ENCODE results near the gene PLA2G2C. TPM values are rescaled to one million over a fixed set of nuclear protein-coding genes. Genes with fewer than 3 reads are reported as not detected.
"Not testable (repeated sequence)": the region's sequence is repeated elsewhere in the genome, so short reads cannot be mapped to it uniquely, and the experiment has no call there.

The PLA2G2C gene
- total RNA-seq, 1 donor: not detected

DNA sequence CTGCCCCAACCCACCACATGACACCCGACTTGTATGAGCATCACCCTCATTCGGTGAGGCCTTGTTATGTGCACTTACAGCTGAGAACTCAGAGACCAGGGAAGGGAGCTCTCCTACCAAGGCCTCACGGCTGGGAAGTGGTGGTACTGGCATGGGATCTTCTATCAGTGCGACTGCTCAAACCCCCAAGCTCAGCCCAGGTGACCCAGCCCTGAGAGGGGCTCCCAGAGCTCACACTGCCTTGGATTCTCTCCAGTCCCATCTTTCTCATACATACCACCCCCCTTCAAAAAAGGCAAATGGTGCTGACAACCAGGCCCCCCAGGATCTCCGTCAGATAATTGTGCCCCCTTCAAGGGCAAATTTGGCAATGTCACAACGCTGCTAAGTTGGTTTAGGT, 48.0 kb downstream of the PLA2G2C start:
- H3K4me3 ChIP-seq (ENCODE audit: low read depth, low read length): no peak overlapping the region
- TF ChIP-seq, protein P1, sequence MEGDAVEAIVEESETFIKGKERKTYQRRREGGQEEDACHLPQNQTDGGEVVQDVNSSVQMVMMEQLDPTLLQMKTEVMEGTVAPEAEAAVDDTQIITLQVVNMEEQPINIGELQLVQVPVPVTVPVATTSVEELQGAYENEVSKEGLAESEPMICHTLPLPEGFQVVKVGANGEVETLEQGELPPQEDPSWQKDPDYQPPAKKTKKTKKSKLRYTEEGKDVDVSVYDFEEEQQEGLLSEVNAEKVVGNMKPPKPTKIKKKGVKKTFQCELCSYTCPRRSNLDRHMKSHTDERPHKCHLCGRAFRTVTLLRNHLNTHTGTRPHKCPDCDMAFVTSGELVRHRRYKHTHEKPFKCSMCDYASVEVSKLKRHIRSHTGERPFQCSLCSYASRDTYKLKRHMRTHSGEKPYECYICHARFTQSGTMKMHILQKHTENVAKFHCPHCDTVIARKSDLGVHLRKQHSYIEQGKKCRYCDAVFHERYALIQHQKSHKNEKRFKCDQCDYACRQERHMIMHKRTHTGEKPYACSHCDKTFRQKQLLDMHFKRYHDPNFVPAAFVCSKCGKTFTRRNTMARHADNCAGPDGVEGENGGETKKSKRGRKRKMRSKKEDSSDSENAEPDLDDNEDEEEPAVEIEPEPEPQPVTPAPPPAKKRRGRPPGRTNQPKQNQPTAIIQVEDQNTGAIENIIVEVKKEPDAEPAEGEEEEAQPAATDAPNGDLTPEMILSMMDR (IDR thresholded peaks at IDR 0.05; ENCODE audit: insufficient read depth, low read length): no peak
- DNase-seq (ENCODE audit: low read depth): no peak

DNA sequence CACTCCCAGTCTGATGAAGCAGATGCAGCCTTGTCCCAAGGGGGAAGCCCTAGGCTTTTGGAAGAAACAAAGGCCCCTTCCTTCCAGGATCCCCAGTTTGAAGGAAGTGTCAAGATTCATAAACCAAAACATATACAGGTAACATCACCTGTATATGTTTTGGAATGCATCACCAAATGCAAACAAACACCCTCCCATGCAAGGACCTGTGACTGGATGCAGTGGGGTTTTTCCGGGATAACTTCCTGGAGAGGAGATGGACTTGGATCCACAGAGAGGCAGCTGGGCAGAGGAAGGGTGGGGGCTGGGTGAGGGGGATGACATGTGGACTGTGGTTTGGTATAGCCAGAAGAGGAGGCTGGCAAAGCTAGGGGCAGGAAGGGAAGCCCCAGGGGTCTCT, 48.7 kb downstream of the PLA2G2C start:
- TF ChIP-seq, protein P1 (IDR thresholded peaks at IDR 0.05; ENCODE audit: insufficient read depth, low read length): no peak

DNA sequence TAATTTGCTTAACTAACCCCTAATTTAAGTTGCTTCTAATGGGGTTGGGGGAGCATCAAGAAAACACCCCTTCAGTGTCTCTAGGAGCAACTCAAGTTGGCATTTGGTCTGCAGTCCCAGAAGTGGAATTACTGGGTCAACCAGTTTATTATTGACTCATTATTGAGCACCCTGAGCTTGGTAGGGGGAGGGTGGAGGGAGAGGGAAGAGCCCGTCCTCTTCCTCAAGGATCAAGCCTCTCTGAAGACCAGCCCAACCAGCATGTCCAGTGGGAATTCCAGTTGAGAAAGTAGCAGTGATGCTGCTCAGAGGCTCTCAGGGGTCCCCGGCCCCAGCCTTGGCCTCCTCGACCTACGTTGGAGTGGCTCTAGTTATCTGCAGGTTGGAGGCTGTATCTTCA, 49.3 kb downstream of the PLA2G2C start:
- TF ChIP-seq, protein P1 (IDR thresholded peaks at IDR 0.05; ENCODE audit: insufficient read depth, low read length): no peak
- no peak overlapping the region for H3K4me3 ChIP-seq (ENCODE audit: low read depth, low read length)
- no peak for DNase-seq (ENCODE audit: low read depth)

More for the DNA sequence above, 48.7 kb downstream of the PLA2G2C start:
- H3K4me3 ChIP-seq (ENCODE audit: low read depth, low read length): no peak overlapping the region
- DNase-seq (ENCODE audit: low read depth): no peak

DNA sequence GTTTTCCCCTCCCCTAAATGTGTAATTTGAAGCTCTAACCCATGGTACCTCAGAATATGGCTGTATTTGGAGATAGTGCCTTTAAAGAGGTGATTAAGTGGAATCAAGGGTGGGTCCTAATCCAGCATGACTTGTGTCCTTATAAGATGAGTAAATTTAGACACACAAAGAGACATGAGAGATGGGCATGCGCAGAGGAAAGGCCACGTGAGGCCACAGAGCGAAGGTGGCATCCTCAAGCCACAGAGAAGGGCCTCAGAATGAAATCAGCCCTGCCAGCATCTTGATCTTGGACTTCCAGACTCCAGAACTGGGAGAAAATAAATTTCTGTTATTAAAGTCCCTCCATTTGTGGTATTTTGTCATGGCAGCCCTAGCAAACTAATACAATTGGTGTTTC, 50.1 kb downstream of the PLA2G2C start:
- DNase-seq (ENCODE audit: low read depth): no peak
- no peak overlapping the region for H3K4me3 ChIP-seq (ENCODE audit: low read depth, low read length)
- TF ChIP-seq, protein P1 (IDR thresholded peaks at IDR 0.05; ENCODE audit: insufficient read depth, low read length): no peak

GRCh38 chr1:20134995-20135394, 51.3 kb downstream of the PLA2G2C start:
- TF ChIP-seq, protein P1 (IDR thresholded peaks at IDR 0.05; ENCODE audit: insufficient read depth, low read length): no peak
- H3K4me3 ChIP-seq (ENCODE audit: low read depth, low read length): no peak overlapping the region
- no peak for DNase-seq (ENCODE audit: low read depth)

GRCh38 chr1:20130518-20130917, 55.8 kb downstream of the PLA2G2C start:
- DNase-seq (ENCODE audit: low read depth): not testable (repeated sequence)

GRCh38 chr1:20126806-20127440, 59.4 kb downstream of the PLA2G2C start:
- TF ChIP-seq, protein P1 (IDR thresholded peaks at IDR 0.05; ENCODE audit: insufficient read depth, low read length): no peak
- no peak overlapping the region for H3K4me3 ChIP-seq (ENCODE audit: low read depth, low read length)
- no peak for DNase-seq (ENCODE audit: low read depth)

More at GRCh38 chr1:20130518-20130917, 55.8 kb downstream of the PLA2G2C start:
- not testable (repeated sequence) for H3K4me3 ChIP-seq (ENCODE audit: low read depth, low read length)
